Motor neuron (in vitro differentiated cells): ENCODE data around the gene TIMP2. TPM values are rescaled to one million over a fixed set of nuclear protein-coding genes. Genes with fewer than 3 reads are reported as not detected.
"Not testable (repeated sequence)": the region's sequence is repeated elsewhere in the genome, so short reads cannot be mapped to it uniquely, and the experiment has no call there.

Experiments
- ATAC-seq, 8 experiments: fragments of 200-7000 bp; cut with Tn5 transposase; replicated peaks in 6 of 8; 2 replicates each; pipeline ENCODE4 v1.8.0; 2021; ENCODE audit warnings: mild to moderate bottlenecking in 8 of 8, moderate library complexity in 8 of 8
- H3K27ac ChIP-seq, 2 donors: fragments of 250-450 bp; sonication (Bioruptor Pico); 2 replicates each; pipeline ENCODE4 v1.9.0; 2021; ENCODE audit warnings: antibody characterized with exemption in 2 of 2, mild to moderate bottlenecking in 2 of 2, moderate library complexity in 1 of 2
- H3K4me1 ChIP-seq, 2 donors: fragments of 250-450 bp; sonication (Bioruptor Pico); replicated peaks in 1 of 2; 2 replicates each; pipeline ENCODE4 v1.6.1; 2021; ENCODE audit warnings: antibody characterized with exemption in 2 of 2, mild to moderate bottlenecking in 2 of 2, moderate library complexity in 1 of 2
- H3K4me3 ChIP-seq, 5 donors: fragments of 250-450 bp; sonication (Bioruptor Pico); 2 replicates each; pipeline ENCODE4 v1.9.0; 2021; ENCODE audit warnings: antibody characterized with exemption in 5 of 5, mild to moderate bottlenecking in 5 of 5, moderate library complexity in 4 of 5
- WGBS, 10 experiments: fragments of 450-650 bp; shearing (Covaris generic); methylation state at CpG; one replicate each; pipeline ENCODE4 v1.0.0; 2022; 5-methylcytosine and 5-hydroxymethylcytosine counted together
- in situ Hi-C, 9 experiments: fragments of 400-800 bp; cut with MboI; loops; one replicate each; pipeline ENCODE4 v1.15.0; 2021; ENCODE audit warnings: low sequenced_read_pairs in 9 of 9, low pct_unique_long_range_greater_than_20kb in 2 of 9; ENCODE audit not compliant: unreplicated experiment in 9 of 9
- total RNA-seq, 8 experiments: library from RNA; unstranded; fragments of 300-600 nt; gene quantifications; 2 replicates each; pipeline versions ENCODE4 v1.2.3 to v1.2.4, GENCODE V29; 2022

Gene TIMP2
- total RNA-seq, 8 experiments from 2014 or later: 18.8 to 246 (median 38.7) TPM

GRCh38 chr17:78897664-78898047 is 27.5 kb downstream of the TIMP2 start:
- in situ Hi-C loops: no loop called here
- Histone ChIP-seq H3K4me1 (peaks cover 63 to 68% of the 10 kb centered on the region in 2 donors), H3K4me3 (no peak overlapping the region), H3K27ac (no peak overlapping the region)
- WGBS, 10 experiments: 12 to 100% (median 87%) methylated on average over 2 to 4 of the region's 7 CpGs; no CpG with 5 or more reads in 5 of the 10 experiments
- no peak for ATAC-seq

DNA sequence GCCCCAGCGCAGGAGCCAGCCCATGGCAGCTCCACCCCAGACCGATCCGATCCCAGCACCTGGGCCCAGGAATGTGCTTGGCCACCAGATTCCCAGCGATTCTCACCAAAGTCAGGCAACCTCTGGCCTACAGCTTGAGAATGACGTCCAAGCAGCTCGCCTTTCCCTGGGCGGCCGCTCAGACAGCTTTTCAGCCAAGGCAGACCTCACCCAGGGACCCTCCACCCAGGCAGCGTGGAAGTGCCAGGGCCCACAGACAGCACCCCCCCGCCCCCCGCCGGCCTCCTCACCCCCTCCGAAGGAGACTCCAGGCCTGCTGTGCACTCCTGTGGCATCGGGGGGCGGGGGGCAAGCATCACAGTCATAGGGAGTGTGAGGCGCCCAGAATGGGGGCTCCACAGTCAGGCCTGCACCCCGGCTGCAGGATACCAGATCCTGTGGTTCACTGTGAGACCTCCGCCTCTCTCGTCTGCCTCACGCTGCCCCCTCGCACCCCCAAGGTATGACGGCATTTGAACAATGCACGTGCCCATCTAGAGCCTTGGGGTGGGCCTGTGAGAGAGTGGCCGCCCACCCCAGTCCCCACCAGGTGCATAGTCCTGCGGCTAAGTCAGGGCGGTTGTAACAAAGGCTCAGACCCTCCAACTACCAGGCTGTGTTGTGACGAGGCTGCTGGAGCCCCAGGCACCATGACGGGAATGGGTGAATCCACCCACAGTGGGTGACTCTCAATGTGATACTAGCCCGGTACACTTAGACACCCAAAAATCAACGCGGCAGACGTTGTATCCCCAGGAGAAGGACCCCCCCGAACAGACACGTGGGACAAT is 28.1 kb downstream of the TIMP2 start:
- Histone ChIP-seq H3K4me3 (no peak overlapping the region), H3K27ac (no peak overlapping the region), H3K4me1 (peaks cover 63 to 68% of the 10 kb centered on the region in 2 donors)
- in situ Hi-C loops: no loop called here
- WGBS, 10 experiments: 40 to 100% (median 96%) methylated on average over 1 to 8 of the region's 34 CpGs; no CpG with 5 or more reads in 3 of the 10 experiments
- ATAC-seq: no peak

DNA sequence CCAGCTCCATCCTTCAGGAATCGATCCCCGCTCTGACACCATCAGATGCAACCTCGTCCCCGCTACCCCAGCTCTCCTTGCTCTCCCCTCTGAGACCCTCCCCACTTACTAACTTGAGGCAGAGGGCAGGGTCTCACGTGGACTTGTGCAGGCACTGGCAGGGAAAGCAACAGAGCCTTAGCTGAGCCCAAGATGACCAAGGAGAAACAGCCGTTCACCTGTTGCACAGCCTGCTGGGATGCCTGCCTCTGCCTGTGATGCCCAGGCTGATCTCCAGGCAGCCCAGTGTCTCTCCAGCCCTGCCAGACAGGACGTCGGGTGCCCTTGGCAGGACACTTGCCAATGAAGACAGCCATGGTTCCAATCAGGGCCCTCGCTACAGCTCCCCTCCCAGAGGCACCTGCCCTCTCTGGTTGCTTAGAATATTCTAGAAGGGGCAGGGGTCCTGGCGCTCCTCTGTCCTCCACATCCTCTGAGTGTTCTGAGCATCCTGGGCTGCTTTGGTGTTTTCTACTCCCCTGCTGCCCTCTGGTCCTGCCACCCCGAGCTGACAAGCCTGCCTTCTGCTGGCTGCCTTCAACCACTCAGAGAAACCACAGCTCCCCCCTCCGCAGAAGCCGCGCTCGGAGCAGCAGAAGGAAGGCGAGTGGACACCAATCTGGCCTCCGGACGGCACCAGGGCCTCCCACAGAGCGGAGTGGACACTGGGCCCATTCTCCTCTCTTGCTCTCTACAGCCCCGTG is 28.9 kb downstream of the TIMP2 start:
- no peak overlapping the region for H3K4me3 ChIP-seq
- no peak overlapping the region for H3K27ac ChIP-seq
- no peak for ATAC-seq
- in situ Hi-C loops: no loop called here
- H3K4me1 ChIP-seq: peaks cover 67 to 73% of the 10 kb centered on the region in 2 donors
- 69 to 100% (median 92%) methylated on average over 2 to 9 of the region's 20 CpGs; no CpG with 5 or more reads in 4 of the 10 experiments for WGBS, 10 experiments

DNA sequence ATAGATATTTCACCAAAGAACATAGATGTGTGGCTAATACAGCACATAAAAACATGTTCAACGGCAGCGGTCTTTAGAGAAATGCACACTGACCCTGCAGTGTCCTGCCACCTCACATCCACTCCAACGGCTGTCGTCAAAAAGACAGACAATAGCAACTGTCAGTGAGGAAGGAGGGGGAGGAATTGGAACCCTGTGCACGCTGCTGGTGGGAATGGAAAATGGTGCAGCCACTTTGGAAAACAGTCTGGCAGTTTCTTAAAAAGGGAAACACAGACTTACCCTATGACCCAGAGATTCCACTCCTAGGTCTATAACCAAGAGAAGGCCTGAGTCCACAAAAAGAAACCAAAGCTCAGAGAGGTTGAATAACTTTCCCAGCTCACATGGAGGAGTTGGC is 29.9 kb downstream of the TIMP2 start:
- Histone ChIP-seq H3K27ac (no peak overlapping the region), H3K4me1 (peaks cover 73 to 78% of the 10 kb centered on the region in 2 donors), H3K4me3 (no peak overlapping the region)
- in situ Hi-C loops: no loop called here
- 4 to 80% (median 37%) methylated on average over 2 to 5 of the region's 5 CpGs; no CpG with 5 or more reads in 4 of the 10 experiments for WGBS, 10 experiments
- no peak for ATAC-seq

GRCh38 chr17:78893684-78894083 is 31.5 kb downstream of the TIMP2 start:
- in situ Hi-C loops: no loop called here
- ATAC-seq: no peak
- peaks cover 58 to 63% of the 10 kb centered on the region in 2 donors for H3K4me1 ChIP-seq
- 17 to 79% (median 61%) methylated on average over 2 to 4 of the region's 4 CpGs; no CpG with 5 or more reads in 6 of the 10 experiments for WGBS, 10 experiments
- peak overlapping the region in 1 of 2 donors; percentile 64 for H3K27ac ChIP-seq
- no peak overlapping the region for H3K4me3 ChIP-seq

DNA sequence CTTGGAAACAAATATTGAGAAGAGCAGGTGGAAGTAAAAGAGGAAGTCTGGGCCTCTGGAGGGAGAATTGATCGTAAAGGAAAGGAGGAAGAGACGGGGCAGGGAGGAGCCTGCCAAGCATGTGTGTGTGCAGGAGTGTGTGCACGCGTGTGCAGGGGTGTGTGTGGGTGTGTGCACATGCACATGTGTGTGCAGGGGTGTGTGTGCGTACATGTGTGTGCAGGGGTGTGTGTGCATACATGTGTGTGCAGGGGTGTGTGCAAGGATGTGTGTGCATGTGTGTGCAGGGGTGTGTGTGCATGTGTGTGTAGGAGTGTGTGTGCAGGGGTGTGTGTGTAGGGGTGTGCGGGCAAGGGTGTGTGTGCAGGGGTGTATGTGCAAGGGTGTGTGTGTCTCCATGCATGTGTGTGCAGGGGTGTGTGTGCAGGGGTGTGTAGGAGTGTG is 32.2 kb downstream of the TIMP2 start:
- in situ Hi-C loops: no loop called here
- WGBS, 10 experiments: 76 to 100% (median 89%) methylated on average over 1 to 5 of the region's 6 CpGs; no CpG with 5 or more reads in 3 of the 10 experiments
- peak in 5 of 8 experiments; percentile 7 to 16 (median 9) for ATAC-seq
- Histone ChIP-seq H3K27ac (peak overlapping the region; percentile 10 to 27), H3K4me3 (no peak overlapping the region), H3K4me1 (peaks cover 51 to 56% of the 10 kb centered on the region in 2 donors)

DNA sequence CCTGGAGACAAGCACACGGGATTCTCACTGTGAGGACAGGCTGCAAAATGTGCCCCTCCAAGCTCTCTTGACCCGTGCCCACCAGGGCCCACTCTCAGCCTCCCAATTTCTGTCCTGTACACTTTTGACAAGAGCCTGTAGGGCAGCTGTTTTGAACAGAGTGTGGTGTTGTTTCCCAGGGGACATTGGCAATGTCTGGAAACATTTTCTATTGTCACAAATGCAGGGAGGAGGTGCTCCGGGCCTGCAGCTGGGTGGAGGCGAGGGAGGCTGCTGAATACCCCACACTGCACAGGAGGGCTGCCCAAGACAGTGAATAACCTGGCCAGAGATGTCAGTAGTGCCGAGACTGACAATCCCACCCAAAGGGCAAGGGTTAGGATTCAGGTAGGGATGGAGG is 32.7 kb downstream of the TIMP2 start:
- WGBS, 10 experiments: 20 to 50% (median 44%) methylated on average over 1 to 4 of the region's 5 CpGs; no CpG with 5 or more reads in 5 of the 10 experiments
- no peak overlapping the region for H3K4me3 ChIP-seq
- peak in 5 of 8 experiments; percentile 70 to 87 (median 79) for ATAC-seq
- H3K4me1 ChIP-seq: peaks cover 50 to 54% of the 10 kb centered on the region in 2 donors
- in situ Hi-C loops: no loop called here
- peak overlapping the region; percentile 10 to 27 for H3K27ac ChIP-seq

- Histone ChIP-seq H3K4me1 (peaks cover 48 to 53% of the 10 kb centered on the region in 2 donors), H3K27ac (peak overlapping the region; percentile 2 to 10), H3K4me3 (no peak overlapping the region)
- WGBS, 10 experiments: 40 to 100% (median 78%) methylated on average over 1 to 6 of the region's 14 CpGs; no CpG with 5 or more reads in 3 of the 10 experiments
- peak in 2 of 8 experiments; percentile 2 to 5 for ATAC-seq
- in situ Hi-C loops: no loop called here
Measured at GRCh38 chr17:78892062-78892456, 33.1 kb downstream of the TIMP2 start.

DNA sequence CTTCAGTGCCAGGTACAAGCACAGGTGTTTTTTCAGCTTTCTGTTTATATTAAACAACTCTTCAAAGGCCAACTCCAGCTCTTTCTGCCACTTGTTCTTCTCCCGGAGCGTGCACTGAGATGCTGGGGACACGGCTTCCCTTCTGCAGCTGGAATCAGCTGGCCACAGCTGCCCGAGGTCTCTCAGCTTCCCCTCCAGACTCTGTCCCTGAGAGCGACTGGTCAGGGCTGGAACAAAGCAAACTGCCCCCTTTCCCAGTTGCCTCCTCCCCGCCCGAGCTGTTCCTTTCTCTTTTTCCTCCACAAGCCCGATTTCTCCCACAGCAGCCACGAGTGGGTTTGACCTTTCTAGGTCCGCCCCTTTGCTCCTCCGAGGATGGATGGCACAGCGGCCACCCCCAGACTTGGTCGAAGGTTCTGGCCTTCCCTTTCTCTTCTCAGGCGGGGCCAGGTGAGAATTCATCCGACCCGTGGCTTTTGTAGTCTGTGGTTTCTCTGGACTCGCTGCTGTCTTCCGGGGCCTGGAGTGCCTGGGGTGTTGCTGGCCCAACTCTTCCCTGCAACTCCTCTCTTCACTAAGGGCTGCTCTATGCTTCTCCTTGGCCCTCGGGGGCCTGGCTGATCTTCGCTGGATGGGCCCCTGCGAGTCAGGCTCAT is 33.7 kb downstream of the TIMP2 start:
- in situ Hi-C loops: no loop called here
- peak in 4 of 8 experiments; percentile 18 to 43 (median 26) for ATAC-seq
- H3K27ac ChIP-seq: peak overlapping the region in 1 of 2 donors; percentile 16
- no peak overlapping the region for H3K4me3 ChIP-seq
- peaks cover 46 to 48% of the 10 kb centered on the region in 2 donors for H3K4me1 ChIP-seq
- WGBS, 10 experiments: 58 to 90% (median 75%) methylated on average over 2 to 8 of the region's 21 CpGs; no CpG with 5 or more reads in 4 of the 10 experiments

DNA sequence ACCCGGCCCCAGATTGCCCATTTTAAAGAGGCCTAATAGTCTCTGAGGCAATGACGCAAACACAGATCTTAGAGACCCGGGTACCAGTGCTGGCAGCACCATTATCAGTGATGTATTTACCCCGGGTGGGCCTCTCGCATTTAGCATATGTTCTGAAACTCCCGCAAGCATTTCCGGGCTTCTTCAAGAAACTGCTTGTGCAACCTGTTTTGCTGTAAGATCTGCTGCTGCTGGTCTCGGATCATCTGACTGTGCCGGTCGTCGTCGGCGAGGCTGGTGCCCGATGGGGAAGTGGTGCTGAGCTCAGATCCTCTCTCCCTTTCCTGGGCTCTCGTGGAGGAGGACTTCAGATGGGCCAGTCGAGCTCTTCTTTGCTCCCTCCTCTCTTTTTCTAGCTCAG is 34.7 kb downstream of the TIMP2 start:
- in situ Hi-C loops: no loop called here
- H3K4me1 ChIP-seq: peaks cover 38 to 39% of the 10 kb centered on the region in 2 donors
- ATAC-seq: no peak
- no peak overlapping the region for H3K4me3 ChIP-seq
- H3K27ac ChIP-seq: no peak overlapping the region
- 60 to 94% (median 79%) methylated on average over 2 to 11 of the region's 16 CpGs; no CpG with 5 or more reads in 5 of the 10 experiments for WGBS, 10 experiments

- H3K4me3 ChIP-seq, in situ Hi-C loops, H3K27ac ChIP-seq, ATAC-seq: not testable (repeated sequence)
- WGBS, 10 experiments: 92 to 100% (median 94%) methylated on average over 3 to 7 of the region's 11 CpGs; no CpG with 5 or more reads in 3 of the 10 experiments
- H3K4me1 ChIP-seq: peaks cover 35 to 38% of the 10 kb centered on the region in 2 donors
Measured at GRCh38 chr17:78890096-78890495, 35.1 kb downstream of the TIMP2 start.

GRCh38 chr17:78889531-78889930 is 35.7 kb downstream of the TIMP2 start:
- Histone ChIP-seq H3K27ac (no peak overlapping the region), H3K4me1 (peaks cover 38 to 40% of the 10 kb centered on the region in 2 donors), H3K4me3 (no peak overlapping the region)
- in situ Hi-C loops: no loop called here
- ATAC-seq: no peak
- WGBS, 10 experiments: 25 to 100% (median 92%) methylated on average over 1 to 4 of the region's 8 CpGs; no CpG with 5 or more reads in 2 of the 10 experiments
